Erythroblast (primary cell): ENCODE measurements around the gene AK3.
A peak's percentile ranks its signal among the peaks of the same experiment; 100 is the strongest.
"Not testable (repeated sequence)": the region's sequence is repeated elsewhere in the genome, so short reads cannot be mapped to it uniquely, and the experiment has no call there.

ENCODE experiments used
- DNase-seq, 2 experiments: peaks; one replicate each; lab custom pipeline; 2025; lab: John Stamatoyannopoulos, UW
- GATA1 ChIP-seq: IDR thresholded peaks from 2 replicates; pipeline ENCODE4 v1.6.1; 2011; ENCODE audit warnings: low read depth, mild to moderate bottlenecking, control low read depth, low read length, moderate library complexity
- POLR2A ChIP-seq: IDR thresholded peaks from 2 replicates; pipeline ENCODE4 v1.6.1; 2011; ENCODE audit warnings: mild to moderate bottlenecking, low read length

Gene AK3

DNA sequence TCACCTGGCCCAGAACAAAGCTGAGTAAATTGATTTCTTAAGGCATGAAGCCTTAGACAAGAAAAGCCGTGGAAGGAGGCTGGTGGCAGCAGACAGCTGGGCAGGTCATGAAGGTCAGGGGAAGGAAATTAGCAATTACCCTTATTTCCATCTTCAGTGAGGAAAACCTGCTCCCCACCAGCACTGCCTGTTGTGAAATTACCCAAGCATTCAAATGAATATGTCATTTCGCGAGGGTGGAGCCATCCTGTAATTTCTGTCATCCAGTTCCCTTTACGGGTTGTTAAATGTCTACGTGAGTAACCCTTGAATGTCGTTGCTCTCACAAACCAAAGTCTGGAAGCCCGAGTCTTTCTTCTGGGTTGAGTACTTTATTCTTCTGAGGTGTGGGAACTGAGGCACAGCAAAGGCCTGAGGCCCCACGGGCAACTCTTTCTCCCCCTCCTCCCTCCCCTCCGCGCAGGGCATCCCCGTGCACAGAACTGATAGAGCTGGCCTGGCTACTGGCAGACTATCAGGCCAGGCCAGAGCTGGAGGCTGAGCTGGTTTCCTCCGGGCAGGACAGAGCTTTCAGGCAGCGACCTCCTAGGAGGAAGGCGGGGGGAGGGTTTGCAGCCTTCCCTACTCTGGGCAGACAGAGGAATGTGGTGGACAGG lies 22.0 kb upstream of the AK3 start:
- DNase-seq: peak; percentile 92 to 95
- peak; percentile 29 for TF ChIP-seq GATA1
- peak; percentile 52 for TF ChIP-seq POLR2A

DNA sequence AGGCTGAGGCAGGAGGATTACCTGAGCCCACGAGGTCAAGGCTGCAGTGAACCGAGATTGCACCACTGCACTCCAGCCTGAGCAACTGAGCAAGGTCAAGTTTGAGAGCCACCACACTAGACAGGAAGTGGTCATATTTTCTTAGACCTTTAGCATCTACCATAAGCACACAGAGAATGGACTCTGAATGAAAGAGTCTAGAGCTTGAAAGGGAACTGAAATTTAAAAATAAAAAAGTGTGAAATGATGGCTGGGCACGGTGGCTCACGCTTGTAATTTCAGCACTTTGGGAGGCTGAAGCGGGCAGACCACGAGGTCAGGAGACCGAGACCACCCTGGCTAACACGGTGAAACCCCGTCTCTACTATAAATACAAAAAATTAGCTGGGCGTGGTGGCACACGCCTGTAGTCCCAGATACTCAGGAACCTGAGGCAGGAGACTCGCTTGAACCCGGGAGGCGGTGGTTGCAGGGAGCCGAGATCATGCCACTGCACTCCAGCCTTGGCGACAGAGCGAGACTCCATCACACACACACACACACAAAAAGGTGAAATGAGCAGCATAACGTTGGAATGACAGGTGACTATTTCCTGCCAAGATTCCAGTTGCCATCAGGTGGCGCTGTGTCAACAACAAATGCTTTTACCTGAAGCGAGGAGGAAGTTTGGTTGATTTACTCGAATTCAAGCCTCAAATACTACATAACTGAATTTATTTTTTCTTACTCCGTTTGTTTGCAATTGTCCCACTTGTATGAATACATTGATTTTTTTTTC lies 21.3 kb upstream of the AK3 start:
- no peak for TF ChIP-seq POLR2A
- no peak for TF ChIP-seq GATA1
- DNase-seq: peak; percentile 88 to 93

DNA sequence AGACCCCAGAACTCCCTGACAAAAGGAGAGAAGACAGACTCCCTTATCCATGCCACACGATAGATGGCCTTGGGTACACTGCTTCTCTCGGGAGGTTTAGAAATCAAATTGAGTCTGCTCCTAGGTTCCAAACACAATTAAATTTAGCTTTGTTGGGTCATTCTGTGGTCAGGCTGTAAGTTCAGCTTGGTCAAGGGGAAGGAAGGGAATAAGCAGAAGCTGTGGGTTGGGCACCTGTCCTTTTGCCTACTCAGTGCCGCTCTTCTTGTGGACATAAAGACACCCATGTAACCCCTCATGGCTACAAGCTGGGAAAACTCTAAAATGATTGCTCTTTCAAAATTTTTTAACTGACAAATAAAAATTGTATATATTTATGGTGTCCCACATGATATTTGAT lies 19.1 kb upstream of the AK3 start:
- DNase-seq: no peak
- TF ChIP-seq POLR2A (no peak), GATA1 (no peak)

DNA sequence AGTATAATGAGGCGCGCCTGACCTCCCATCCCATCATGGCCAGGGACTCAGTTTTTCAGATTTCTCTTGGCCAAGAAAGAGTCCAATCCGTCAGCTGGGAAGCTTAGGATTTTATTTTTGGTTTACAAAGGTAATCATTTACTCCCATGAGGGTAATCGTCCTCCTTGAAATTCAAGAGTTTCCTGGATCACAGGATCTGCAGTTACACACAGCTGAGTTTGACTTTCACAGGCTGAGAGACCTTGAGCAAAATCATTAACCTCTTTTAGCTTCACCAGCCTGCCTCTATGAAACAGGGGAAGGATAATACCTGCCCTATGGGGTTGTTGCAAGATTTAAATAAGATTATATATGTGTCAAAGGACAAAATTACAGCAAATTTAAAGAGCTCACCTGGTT lies 15.4 kb upstream of the AK3 start:
- DNase-seq: no peak
- no peak for TF ChIP-seq GATA1
- no peak for TF ChIP-seq POLR2A

DNA sequence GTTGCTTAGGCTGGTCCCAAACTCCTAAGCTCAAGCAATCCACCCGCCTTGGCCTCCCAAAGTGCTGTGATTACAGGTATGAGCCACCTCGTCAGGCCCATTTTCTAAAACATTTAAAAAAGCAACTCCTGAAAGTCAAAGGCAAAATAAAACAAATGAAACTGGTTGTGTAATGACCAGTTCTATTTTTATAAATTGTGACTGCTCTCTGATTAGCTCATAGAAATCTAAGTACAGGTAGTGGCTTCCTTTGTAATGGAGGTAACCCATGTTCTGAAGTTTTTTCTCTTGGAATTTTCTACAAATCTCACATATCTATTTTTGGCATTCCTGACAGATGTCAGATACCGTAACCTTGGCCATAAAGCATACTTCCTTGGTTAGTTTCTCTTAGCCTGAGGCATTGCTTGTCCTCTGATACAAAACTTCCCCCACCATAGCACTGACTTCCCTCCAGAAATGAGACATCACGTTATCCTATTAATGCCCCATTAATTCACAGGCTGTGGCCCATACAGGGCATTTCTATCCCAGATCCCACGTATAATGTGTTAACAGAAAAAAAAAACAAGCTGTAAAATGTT lies 14.1 kb upstream of the AK3 start:
- TF ChIP-seq GATA1: no peak
- no peak for TF ChIP-seq POLR2A
- DNase-seq: no peak

DNA sequence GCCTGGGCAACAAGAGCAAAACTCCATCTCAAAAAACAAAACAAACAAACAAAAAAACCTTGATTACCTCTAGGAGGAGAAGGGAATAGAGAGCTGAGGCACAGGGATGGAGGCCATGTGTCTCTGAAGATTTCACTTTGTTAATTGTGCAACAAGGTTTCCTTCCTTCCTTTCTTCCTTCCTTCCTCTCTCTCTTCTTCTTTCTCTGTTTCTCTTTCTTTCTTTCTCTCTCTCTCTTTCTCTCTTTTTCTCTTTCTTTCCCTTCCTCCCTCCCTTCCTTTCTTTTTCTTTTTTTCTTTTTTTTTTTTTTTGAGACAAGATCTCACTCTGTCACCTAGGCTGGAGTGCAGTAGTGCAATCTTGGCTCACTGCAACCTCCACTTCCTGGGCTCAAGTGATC lies 13.5 kb upstream of the AK3 start:
- not testable (repeated sequence) for DNase-seq

DNA sequence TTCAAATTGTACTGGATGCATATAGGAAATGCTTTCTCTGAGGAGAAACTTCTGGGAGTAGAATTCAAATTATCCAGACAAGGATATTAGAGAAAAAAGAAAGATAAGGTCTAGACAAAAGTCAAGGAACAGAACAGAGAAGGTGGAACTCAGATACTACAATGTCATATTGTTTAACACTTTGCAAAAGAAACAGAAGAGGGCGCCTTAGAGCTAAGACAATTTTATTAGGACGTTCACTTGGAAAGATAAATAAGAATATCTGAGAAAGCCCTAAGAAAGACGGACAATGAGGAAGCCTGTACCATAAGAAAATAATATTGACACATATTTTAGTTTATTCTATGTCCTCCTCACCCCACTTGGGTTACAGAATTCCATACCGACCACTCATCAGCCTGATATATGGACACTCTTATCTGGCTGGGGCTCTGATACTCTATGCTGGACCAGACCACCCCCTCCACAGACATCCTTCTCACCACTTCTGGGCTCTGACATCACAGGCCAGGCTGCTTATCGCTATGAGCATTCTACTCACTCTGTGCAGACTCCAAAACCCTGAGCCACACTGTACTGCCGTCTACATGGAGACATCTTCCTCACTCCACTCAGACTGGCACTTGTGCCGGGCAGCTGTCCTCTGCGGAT lies 9.1 kb upstream of the AK3 start:
- peak; percentile 63 to 81 for DNase-seq
- TF ChIP-seq GATA1: no peak
- TF ChIP-seq POLR2A: no peak

DNA sequence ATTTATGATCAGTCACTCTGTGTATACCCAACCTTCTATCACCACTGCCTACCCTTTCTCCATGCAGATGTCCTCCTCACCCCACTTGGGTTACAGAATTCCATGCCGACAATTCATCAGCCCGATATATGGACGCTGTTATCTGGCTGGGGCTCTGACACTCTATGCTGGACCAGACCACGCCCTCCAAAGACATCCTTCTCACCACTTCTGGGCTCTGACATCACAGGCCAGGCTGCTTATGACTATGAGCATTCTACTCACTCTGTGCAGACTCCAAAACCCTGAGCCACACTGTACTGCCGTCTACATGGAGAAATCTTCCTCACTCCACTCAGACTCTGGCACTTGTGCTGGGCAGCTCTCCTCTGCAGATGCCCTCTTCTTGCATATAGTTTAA lies 7.6 kb upstream of the AK3 start:
- no peak for DNase-seq
- TF ChIP-seq GATA1: no peak
- no peak for TF ChIP-seq POLR2A

DNA sequence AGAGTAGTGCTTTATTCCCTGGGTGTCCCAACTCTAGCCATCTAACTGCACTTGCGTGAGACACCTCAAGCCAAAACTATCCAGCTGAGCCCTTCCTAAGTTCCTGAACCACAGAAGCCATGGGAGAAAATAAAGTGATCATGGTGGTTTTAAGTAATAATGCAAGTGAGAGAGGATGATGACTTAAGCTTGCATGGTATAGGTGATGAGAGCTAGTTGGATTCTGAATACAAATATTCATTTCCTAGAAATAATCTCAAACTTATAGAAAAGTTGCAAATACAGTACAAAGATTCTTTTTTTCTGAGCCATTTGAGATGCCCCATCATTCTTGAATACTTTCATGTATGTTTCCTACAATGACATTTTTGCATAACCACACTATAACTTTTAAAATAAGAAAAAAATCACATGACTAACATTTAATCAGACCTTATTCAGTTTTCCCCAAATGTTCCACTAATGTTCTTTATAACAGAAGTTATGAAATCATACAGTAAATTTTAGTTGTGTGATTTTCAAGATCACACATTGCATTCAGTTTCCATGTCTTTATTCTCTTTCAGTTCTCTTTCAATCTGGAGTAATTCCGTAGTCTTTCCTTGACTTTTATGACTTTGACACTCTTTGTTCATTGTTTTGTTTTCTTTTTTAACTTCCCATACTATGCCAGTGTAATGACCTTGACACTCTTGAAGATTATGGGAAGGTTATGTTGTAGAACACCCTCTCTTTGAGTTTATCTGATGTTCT lies 5.5 kb upstream of the AK3 start:
- no peak for DNase-seq
- no peak for TF ChIP-seq GATA1

DNA sequence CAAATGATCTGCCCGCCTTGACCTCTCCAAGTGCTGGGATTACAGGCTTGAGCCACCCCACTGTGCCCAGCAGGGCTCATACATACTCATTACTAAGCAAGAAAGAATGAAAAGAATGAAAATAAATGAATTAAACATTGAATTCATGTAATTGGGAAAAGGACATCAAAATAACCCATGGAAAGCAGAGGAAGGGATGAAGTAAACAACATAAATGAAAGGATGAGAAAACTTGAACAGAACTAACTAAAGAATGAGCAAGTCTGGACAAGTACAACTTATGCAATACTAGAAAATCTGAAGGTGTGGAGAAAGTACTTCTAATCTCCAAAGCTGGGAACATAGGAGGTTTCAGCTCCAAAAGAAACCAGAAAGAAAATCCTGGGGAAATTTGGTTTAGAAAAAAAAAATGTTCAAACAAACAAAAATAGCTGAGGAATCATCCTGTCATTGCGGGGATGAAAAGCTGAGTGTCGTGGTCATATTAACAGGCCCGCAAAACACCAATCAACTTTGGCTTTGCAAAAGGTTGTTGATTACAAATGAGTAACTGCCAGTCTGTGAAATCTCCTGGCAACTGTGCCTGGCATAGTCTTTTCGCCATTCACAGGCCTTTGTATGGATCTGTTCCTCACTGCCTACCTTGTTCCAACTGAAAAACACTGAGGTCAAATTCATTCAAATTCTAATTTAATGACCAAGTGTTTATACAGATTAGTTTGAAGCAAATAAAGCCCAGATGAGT lies 2.3 kb upstream of the AK3 start:
- no peak for DNase-seq
- no peak for TF ChIP-seq GATA1
- TF ChIP-seq POLR2A: no peak

DNA sequence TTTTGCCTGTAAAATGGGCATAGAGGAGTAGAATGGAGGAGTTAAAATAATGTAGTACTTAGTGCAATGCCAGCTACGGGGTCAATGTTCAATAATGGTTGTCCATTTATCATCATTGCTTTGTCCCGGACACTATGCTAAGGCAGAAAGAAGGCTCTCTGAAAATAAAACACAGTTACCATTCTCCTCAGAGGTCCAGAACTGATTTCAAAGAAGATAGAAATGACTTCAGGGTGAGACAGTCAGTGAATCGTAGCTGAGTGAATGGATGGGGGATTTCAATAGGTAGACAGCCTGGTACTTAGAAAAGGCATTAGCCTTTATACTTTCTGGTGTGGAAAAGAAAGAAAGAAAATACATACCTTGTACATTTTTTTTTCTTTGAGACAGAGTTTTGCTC lies 1.2 kb upstream of the AK3 start:
- TF ChIP-seq GATA1 (no peak), POLR2A (no peak)
- DNase-seq: no peak

DNA sequence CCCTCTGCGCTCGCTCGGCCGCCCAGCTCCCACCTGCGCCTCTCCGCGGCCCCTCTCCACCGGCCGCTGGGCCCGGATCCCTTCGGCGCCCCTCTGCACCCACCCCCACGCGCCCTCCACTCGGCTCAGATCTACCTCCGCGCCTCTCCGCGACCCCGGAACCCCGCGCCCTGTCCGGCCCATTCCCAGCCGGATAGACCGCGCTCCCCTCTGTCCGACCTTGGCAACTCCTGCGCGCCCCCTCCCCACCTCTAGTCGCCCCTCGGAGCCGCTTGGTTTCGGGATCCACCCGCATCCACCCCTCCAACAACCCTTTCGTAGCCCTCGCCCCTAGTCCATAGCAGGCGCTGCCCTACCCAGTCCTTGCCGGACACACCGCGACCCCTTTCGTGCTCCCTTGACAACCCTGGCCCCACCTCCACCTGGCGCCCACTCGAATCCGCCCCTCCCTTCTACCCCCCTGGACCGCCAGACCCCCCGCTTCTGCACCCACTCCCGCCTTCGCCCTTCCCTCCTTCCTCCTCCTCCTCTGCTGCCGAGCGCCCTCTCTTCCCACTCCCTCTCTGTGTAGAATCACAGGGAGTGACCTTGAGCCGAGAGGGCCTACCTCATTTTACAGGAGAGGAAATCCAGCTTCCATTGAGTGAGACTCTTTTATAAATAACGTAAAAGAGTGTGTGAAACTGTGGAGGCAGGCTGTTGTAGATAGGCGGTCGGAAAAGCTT lies 525 bp upstream of the AK3 start:
- DNase-seq: peak; percentile 51 to 59
- TF ChIP-seq POLR2A (no peak), GATA1 (no peak)
